Stimulated activated CD4-positive, alpha-beta T cell treated with anti-CD3 and anti-CD28 coated beads, Interleukin-4, amount 100 ng/mL, for 1 hour (primary cell): ENCODE measurements around the gene TMEM205.
A peak's percentile ranks its signal among the peaks of the same experiment; 100 is the strongest.
"Not testable (repeated sequence)": the region's sequence is repeated elsewhere in the genome, so short reads cannot be mapped to it uniquely, and the experiment has no call there.

ENCODE experiments used
- DNase-seq: peaks from one replicate; pipeline ENCODE4 v3.0.0-alpha.2; 2020

TMEM205 gene

GRCh38 chr19:11346104-11346940, at the start of gene TMEM205, which contains the start of gene CCDC159:
Gene TMEM205 (minus strand): TSS chr19:11346268. CDS start chr19:11345619, 649 bp downstream.
Gene CCDC159 (plus strand): TSS chr19:11346519. CDS start chr19:11346607, 88 bp downstream.
- peak; percentile 97 for DNase-seq

- no peak for DNase-seq
Observed at GRCh38 chr19:11390933-11391680, 45.0 kb upstream of the TMEM205 start.

- DNase-seq = no peak
Observed at GRCh38 chr19:11390359-11390758, 44.3 kb upstream of the TMEM205 start.

GRCh38 chr19:11387162-11388034, 41.3 kb upstream of the TMEM205 start:
- no peak for DNase-seq

- no peak for DNase-seq
Observed at GRCh38 chr19:11384778-11385129, 38.7 kb upstream of the TMEM205 start.

- no peak for DNase-seq
Observed at GRCh38 chr19:11383706-11384048, 37.6 kb upstream of the TMEM205 start.

GRCh38 chr19:11382898-11383705, 37.0 kb upstream of the TMEM205 start:
- peak; percentile 41 for DNase-seq

- DNase-seq = peak; percentile 94
Observed at GRCh38 chr19:11380653-11381537, 34.8 kb upstream of the TMEM205 start.

GRCh38 chr19:11379857-11380350, 33.8 kb upstream of the TMEM205 start:
- no peak for DNase-seq

- DNase-seq = not testable (repeated sequence)
Observed at GRCh38 chr19:11379269-11379845, 33.3 kb upstream of the TMEM205 start.

- no peak for DNase-seq
Observed at GRCh38 chr19:11378319-11379189, 32.5 kb upstream of the TMEM205 start.

GRCh38 chr19:11377756-11378155, 31.7 kb upstream of the TMEM205 start:
- DNase-seq = no peak

- no peak for DNase-seq
Observed at GRCh38 chr19:11377237-11377636, 31.2 kb upstream of the TMEM205 start.

- peak; percentile 64 for DNase-seq
Observed at GRCh38 chr19:11375143-11375948, 29.3 kb upstream of the TMEM205 start.

- DNase-seq = peak; percentile 96
Observed at GRCh38 chr19:11374433-11375142, 28.5 kb upstream of the TMEM205 start, which contains the start of gene SWSAP1. Gene SWSAP1 (plus strand): TSS chr19:11374666. CDS start chr19:11374681, 15 bp downstream.

GRCh38 chr19:11373885-11374432, 27.9 kb upstream of the TMEM205 start:
- DNase-seq = no peak

GRCh38 chr19:11373166-11373884, 27.3 kb upstream of the TMEM205 start:
- DNase-seq = no peak
